Testis (tissue), 2 donors: ENCODE measurements around the gene EVC2.

Source experiments
- CTCF ChIP-seq, 3 experiments: fragments of 450-650 bp in 2 of 3; fragments of 200-600 bp in 1 of 3; sonication (generic) in 1 of 3; IDR thresholded peaks; one replicate each; pipeline ENCODE4 v1.5.1; 2016 to 2019; ENCODE audit warnings: antibody characterized with exemption in 3 of 3, mild to moderate bottlenecking in 2 of 3, moderate library complexity in 1 of 3
- POLR2A ChIP-seq: fragments of 450-650 bp; IDR thresholded peaks from one replicate; pipeline ENCODE4 v1.6.1; 2017; ENCODE audit warnings: antibody characterized with exemption, mild to moderate bottlenecking, moderate library complexity

DNA sequence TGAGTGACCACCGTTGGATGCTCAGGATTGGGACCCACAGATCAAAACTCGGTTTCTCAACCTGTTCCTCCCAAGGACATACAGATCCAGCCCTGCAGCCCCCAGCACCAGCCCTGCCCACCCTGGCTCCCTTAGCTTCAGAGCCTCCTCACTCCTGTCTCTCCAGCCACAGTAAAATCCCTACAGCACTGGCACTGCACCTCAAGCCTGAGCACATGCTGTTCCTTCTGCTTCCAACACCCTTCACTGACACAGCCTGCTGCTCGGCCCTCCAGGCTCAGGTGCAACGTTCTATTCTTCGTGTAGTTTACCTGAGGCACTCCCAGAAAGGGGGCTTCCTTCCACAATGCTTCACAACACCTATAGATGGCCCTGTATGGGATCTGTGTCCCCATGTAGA is 163.6 kb downstream of the EVC2 start:
- TF ChIP-seq POLR2A (no peak), CTCF (IDR thresholded peaks at IDR 0.05) (no peak)
